Uterus (tissue), 4 donors: ENCODE results near the gene CNTNAP5. TPM values are rescaled to one million over a fixed set of nuclear protein-coding genes. Genes with fewer than 3 reads are reported as not detected.

Experiments
- DNase-seq, 2 donors: peaks; one replicate each; pipeline ENCODE4 v3.0.0-alpha.2; 2019 to 2020
- H3K27ac ChIP-seq, 2 donors: fragments of 200-600 bp; sonication (generic); 1 replicate in 1 of 2; 2 replicates in 1 of 2; pipeline ENCODE4 v1.5.1; 2016 to 2018
- H3K27me3 ChIP-seq, 2 donors: fragments of 200-600 bp; sonication (generic); one replicate each; pipeline ENCODE4 v1.5.1; 2018 to 2019; ENCODE audit warnings: control low read depth in 1 of 2
- H3K36me3 ChIP-seq, 2 donors: fragments of 200-600 bp; sonication (generic); one replicate each; pipeline ENCODE4 v1.5.1; 2019; ENCODE audit warnings: control low read depth in 1 of 2
- H3K4me1 ChIP-seq, 2 donors: fragments of 200-600 bp; sonication (generic); one replicate each; pipeline ENCODE4 v1.5.1; 2018 to 2019; ENCODE audit warnings: control low read depth in 1 of 2
- H3K4me3 ChIP-seq, 2 donors: fragments of 200-600 bp; sonication (generic); 1 replicate in 1 of 2; 2 replicates in 1 of 2; pipeline ENCODE4 v1.5.1; 2018 to 2019; ENCODE audit warnings: mild to moderate bottlenecking in 1 of 2
- H3K9me3 ChIP-seq, 2 donors: fragments of 200-600 bp; sonication (generic); one replicate each; pipeline ENCODE4 v1.5.1; 2019; ENCODE audit warnings: control low read depth in 1 of 2
- POLR2A ChIP-seq, 2 donors: fragments of 450-650 bp; IDR thresholded peaks; one replicate each; pipeline ENCODE4 v1.6.1; 2016; ENCODE audit warnings: antibody characterized with exemption in 2 of 2, mild to moderate bottlenecking in 1 of 2, moderate library complexity in 1 of 2
- intact Hi-C: fragments of 100-400 bp; cut with DNase I; formaldehyde crosslinking; loops from one replicate; pipeline ENCODE4 v1.15.1; 2023; ENCODE audit warnings: low total_unique reads
- total RNA-seq, 4 donors: library from RNA; depleted of rRNA in 3 of 4; stranded (reverse); fragments of >200 nt in 3 of 4; gene quantifications; one replicate each; pipeline versions ENCODE4 v1.1.0 to v1.2.4, GENCODE V29; 2014 to 2023
- TF ChIP-seq, protein P1 (sequence below), 4 experiments: fragments of 200-600 bp in 2 of 4; fragments of 450-650 bp in 2 of 4; sonication (generic) in 2 of 4; IDR thresholded peaks; one replicate each; pipeline ENCODE4 v1.5.1; 2016 to 2019; ENCODE audit warnings: antibody characterized with exemption in 4 of 4, mild to moderate bottlenecking in 2 of 4, moderate library complexity in 1 of 4
- donor health status: DM: yes; HTN: yes; CAD: no.

Gene CNTNAP5
- total RNA-seq = 1 to 10 TPM in 1 of 4 donors, not detected in 3; 1.4 TPM

DNA sequence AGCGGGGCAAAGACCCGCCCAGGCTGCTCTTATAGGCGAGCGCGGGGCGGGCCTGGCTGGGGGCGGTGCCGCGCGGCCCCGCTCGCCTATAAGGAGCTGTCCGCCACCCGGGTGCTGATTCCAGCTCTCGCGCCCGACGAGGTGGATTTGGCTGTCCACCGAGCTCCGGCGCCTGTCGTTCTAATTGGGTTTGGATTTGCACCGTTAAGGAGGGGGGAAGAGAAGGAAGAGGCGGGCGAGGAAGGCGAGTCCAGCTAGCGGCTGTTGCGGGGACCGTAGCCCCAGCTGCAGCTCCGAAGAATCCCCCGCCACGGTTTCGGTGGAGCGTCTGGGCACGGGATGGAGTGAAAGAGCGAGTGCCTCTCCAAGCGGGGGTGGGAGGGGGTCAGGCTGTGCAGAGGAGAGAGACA lies at the start of gene CNTNAP5:
TSS of gene CNTNAP5 (plus strand) at position 117 of the 410 bp plus-strand sequence. CDS start 364 bp downstream, outside the sequence.
- no peak for DNase-seq
- intact Hi-C loops = no loop called here
- no peak within 1 kb of the TSS for H3K4me3 ChIP-seq
- H3K36me3 ChIP-seq = no peaks in the 10 kb centered on the region
- no peak within 1 kb of the TSS for H3K27ac ChIP-seq
- peaks cover 0 to 29% of the 10 kb centered on the region in 2 donors for H3K27me3 ChIP-seq
- TF ChIP-seq POLR2A (IDR thresholded peaks at IDR 0.05) = no peak
- TF ChIP-seq, protein P1, sequence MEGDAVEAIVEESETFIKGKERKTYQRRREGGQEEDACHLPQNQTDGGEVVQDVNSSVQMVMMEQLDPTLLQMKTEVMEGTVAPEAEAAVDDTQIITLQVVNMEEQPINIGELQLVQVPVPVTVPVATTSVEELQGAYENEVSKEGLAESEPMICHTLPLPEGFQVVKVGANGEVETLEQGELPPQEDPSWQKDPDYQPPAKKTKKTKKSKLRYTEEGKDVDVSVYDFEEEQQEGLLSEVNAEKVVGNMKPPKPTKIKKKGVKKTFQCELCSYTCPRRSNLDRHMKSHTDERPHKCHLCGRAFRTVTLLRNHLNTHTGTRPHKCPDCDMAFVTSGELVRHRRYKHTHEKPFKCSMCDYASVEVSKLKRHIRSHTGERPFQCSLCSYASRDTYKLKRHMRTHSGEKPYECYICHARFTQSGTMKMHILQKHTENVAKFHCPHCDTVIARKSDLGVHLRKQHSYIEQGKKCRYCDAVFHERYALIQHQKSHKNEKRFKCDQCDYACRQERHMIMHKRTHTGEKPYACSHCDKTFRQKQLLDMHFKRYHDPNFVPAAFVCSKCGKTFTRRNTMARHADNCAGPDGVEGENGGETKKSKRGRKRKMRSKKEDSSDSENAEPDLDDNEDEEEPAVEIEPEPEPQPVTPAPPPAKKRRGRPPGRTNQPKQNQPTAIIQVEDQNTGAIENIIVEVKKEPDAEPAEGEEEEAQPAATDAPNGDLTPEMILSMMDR (IDR thresholded peaks at IDR 0.05) = no peak
- no peaks in the 10 kb centered on the region for H3K9me3 ChIP-seq
- no peaks in the 10 kb centered on the region for H3K4me1 ChIP-seq

DNA sequence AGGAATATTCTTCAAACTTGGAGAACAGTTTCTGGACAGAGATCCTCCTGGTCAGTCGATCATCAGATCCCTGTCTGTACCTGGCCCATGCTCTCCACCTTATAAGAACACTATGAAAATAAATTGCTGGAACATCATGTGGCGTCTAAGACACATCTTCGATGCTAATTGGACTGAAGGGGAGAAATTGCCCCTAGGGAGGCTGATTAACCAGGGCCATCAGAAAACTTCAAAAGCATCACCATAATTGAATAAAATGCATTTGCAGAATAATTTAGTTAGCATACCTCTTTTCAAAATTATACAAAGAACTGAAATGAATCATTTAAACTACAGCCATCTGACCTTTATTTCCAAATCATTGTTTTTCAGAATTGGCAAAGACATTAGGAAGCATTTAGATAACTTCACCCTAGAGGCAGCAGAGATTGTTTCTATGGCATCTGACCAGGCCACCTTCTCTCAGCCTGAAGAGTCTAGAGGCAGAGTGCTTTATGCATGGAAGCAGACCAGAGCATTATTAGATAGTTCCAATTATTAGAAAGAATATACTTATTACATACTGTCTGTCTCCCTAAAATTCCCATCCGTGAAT lies 48.9 kb upstream of the CNTNAP5 start:
- Histone ChIP-seq H3K27ac (no peak overlapping the region), H3K27me3 (no peaks in the 10 kb centered on the region), H3K4me3 (no peak overlapping the region), H3K4me1 (no peaks in the 10 kb centered on the region), H3K36me3 (no peaks in the 10 kb centered on the region), H3K9me3 (no peaks in the 10 kb centered on the region)
- TF ChIP-seq, protein P1 (IDR thresholded peaks at IDR 0.05) = no peak
- no peak for TF ChIP-seq POLR2A (IDR thresholded peaks at IDR 0.05)
- DNase-seq = no peak
- intact Hi-C loops = no loop called here

DNA sequence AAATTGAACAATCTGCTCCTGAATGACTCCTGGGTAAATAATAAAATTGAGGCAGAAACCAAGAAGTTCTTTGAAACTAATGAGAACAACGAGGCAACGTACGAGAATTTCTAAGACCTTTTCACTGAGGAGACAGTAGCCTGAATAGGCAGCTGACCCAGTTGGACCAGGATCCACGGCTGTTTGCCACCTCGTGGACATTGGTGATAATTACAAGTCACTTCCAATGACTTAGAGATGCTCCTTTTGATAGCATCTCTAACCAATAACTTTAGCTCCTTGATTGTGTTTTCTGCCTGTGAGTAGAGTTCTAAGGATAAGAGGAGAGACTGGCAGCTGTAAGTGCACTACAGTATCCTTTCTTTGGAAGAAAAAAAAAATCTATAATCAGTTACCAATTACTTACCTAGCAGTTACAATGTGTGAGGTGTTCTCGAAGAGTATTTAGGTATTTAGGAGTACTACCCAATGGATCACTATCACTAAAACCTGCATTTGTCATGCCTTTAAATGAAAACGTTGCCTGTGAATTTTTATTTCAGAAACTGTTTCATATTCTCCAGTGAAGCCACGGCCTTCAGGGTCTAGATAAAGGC lies 31.3 kb upstream of the CNTNAP5 start:
- intact Hi-C loops = no loop called here
- Histone ChIP-seq H3K36me3 (no peaks in the 10 kb centered on the region), H3K4me1 (no peaks in the 10 kb centered on the region), H3K27ac (no peak overlapping the region), H3K27me3 (no peaks in the 10 kb centered on the region), H3K9me3 (no peaks in the 10 kb centered on the region), H3K4me3 (no peak overlapping the region)
- DNase-seq = no peak
- no peak for TF ChIP-seq POLR2A (IDR thresholded peaks at IDR 0.05)
- TF ChIP-seq, protein P1 (IDR thresholded peaks at IDR 0.05) = no peak

DNA sequence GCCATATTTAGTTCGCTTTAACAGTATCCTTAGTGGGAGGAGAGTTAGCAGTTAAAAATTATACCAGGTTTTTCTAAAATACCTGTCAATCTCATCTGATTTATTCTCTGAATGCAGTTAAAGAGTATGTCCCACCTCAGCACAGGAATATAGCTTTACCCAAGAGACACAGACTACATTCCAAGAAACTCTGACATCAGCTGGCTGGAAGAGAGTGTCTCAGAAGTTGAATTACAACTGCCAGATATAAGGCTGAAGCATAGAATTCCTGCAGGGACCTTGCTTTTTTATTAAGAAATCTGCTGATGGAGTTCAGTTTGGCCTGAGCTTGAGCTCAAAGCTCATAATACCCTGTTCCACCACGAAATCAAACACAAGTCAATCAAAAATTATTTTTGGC lies 25.4 kb upstream of the CNTNAP5 start:
- no peak overlapping the region for H3K27ac ChIP-seq
- DNase-seq = no peak
- no peak overlapping the region for H3K4me3 ChIP-seq
- intact Hi-C loops = no loop called here
- H3K4me1 ChIP-seq = no peaks in the 10 kb centered on the region
- no peaks in the 10 kb centered on the region for H3K9me3 ChIP-seq
- no peaks in the 10 kb centered on the region for H3K36me3 ChIP-seq
- H3K27me3 ChIP-seq = no peaks in the 10 kb centered on the region
- no peak for TF ChIP-seq POLR2A (IDR thresholded peaks at IDR 0.05)
- TF ChIP-seq, protein P1 (IDR thresholded peaks at IDR 0.05) = no peak

DNA sequence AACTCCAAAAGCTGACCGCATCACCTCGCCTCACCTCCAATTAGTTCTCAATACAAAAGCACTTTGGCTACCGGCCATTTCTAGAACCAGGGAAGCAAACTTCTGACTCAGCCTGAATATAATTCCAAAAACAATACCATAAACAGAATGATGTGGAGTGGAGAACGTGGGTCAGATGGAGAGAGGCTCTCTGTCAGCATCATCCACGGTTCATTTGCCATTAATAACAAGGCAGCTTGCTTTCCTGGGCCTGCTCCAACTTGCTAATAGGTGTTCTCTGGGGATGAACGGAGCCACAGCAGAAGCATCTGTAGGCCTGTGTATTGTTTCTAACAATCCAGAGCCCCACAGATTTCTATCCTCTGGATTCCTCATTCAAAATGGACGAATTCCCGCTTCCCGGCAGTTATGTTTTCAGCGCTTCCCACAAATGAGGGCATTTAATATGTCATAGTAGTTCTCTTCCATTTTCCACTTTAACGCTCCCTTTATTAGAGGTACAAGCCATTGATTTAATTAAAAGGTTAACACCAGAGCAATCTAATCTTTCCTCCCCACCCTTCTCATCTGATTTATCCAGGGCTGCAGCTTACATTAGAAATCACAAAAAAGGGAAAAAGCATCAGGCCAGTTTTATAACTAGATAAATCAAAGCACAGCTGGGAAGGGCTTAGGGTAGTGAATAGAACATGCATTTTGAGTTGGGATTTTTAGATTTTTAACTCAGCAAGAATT lies 23.2 kb upstream of the CNTNAP5 start:
- Histone ChIP-seq H3K27me3 (no peaks in the 10 kb centered on the region), H3K27ac (no peak overlapping the region), H3K36me3 (no peaks in the 10 kb centered on the region), H3K4me3 (no peak overlapping the region), H3K9me3 (no peaks in the 10 kb centered on the region), H3K4me1 (no peaks in the 10 kb centered on the region)
- TF ChIP-seq, protein P1 (IDR thresholded peaks at IDR 0.05) = no peak
- TF ChIP-seq POLR2A (IDR thresholded peaks at IDR 0.05) = no peak
- DNase-seq = no peak
- intact Hi-C loops = no loop called here
